A549 (cell line): ENCODE data around the gene PTPRN2.

Experiments
- CHD4 ChIP-seq: fragments of 200-600 bp; sonication (generic); IDR thresholded peaks from 2 replicates; pipeline ENCODE4 v1.6.1; 2016; ENCODE audit warnings: antibody characterized with exemption, mild to moderate bottlenecking, borderline replicate concordance
- GATA3 ChIP-seq: IDR thresholded peaks from 2 replicates; pipeline ENCODE4 v1.6.1; 2012; ENCODE audit warnings: borderline replicate concordance
- HOXB13 ChIP-seq: fragments of 250-450 bp; sonication (Bioruptor Pico); IDR thresholded peaks from 2 replicates; pipeline ENCODE4 v1.5.0; 2020; ENCODE audit warnings: low read depth, mild to moderate bottlenecking, moderate library complexity
- POLR2A ChIP-seq: IDR thresholded peaks from 2 replicates; pipeline ENCODE4 v1.6.1; 2012; ENCODE audit warnings: mild to moderate bottlenecking, low read length
- POLR2AphosphoS2 ChIP-seq: conservative IDR thresholded peaks from 2 replicates; pipeline ENCODE4 v1.6.1; 2012; ENCODE audit warnings: low read length, improper control_type of control experiment, inconsistent platforms
- RAD21 ChIP-seq, 2 experiments: fragments of >200 bp in 1 of 2; sonication (Bioruptor Twin) in 1 of 2; formaldehyde crosslinking in 1 of 2; IDR thresholded peaks in 1 of 2; conservative IDR thresholded peaks in 1 of 2; 2 replicates in 1 of 2; 3 replicates in 1 of 2; pipeline ENCODE4 v1.6.1; 2012 to 2018; ENCODE audit warnings: inconsistent platforms in 1 of 2
- RNF2 ChIP-seq: fragments of 200-600 bp; sonication (generic); IDR thresholded peaks from 2 replicates; pipeline ENCODE4 v1.6.1; 2016; ENCODE audit warnings: low read depth, mild to moderate bottlenecking, antibody characterized with exemption, moderate library complexity, borderline replicate concordance
- SMC3 ChIP-seq: fragments of >200 bp; sonication (Bioruptor Twin); formaldehyde crosslinking; IDR thresholded peaks from 3 replicates; pipeline ENCODE4 v1.6.1; 2018; ENCODE audit warnings: inconsistent platforms
- TP53 ChIP-seq: fragments of 250-450 bp; sonication (Bioruptor Pico); IDR thresholded peaks from 2 replicates; pipeline ENCODE4 v1.5.0; 2021; ENCODE audit warnings: mild to moderate bottlenecking, moderate library complexity
- TF ChIP-seq, protein P1 (sequence below): IDR thresholded peaks from 2 replicates; pipeline ENCODE4 v1.6.1; 2012
- TF ChIP-seq, protein P2 (sequence below): fragments of 200-600 bp; sonication (generic); IDR thresholded peaks from 2 replicates; pipeline ENCODE4 v1.6.1; 2016; ENCODE audit warnings: antibody characterized with exemption, mild to moderate bottlenecking, moderate library complexity
- TF ChIP-seq, protein P3 (sequence below): fragments of >200 bp; sonication (Bioruptor Twin); formaldehyde crosslinking; IDR thresholded peaks from 3 replicates; pipeline ENCODE4 v1.5.1; 2016
- TF ChIP-seq, protein P4 (sequence below): fragments of 450-650 bp; IDR thresholded peaks from 2 replicates; pipeline ENCODE4 v1.6.1; 2014; ENCODE audit warnings: antibody characterized with exemption

DNA sequence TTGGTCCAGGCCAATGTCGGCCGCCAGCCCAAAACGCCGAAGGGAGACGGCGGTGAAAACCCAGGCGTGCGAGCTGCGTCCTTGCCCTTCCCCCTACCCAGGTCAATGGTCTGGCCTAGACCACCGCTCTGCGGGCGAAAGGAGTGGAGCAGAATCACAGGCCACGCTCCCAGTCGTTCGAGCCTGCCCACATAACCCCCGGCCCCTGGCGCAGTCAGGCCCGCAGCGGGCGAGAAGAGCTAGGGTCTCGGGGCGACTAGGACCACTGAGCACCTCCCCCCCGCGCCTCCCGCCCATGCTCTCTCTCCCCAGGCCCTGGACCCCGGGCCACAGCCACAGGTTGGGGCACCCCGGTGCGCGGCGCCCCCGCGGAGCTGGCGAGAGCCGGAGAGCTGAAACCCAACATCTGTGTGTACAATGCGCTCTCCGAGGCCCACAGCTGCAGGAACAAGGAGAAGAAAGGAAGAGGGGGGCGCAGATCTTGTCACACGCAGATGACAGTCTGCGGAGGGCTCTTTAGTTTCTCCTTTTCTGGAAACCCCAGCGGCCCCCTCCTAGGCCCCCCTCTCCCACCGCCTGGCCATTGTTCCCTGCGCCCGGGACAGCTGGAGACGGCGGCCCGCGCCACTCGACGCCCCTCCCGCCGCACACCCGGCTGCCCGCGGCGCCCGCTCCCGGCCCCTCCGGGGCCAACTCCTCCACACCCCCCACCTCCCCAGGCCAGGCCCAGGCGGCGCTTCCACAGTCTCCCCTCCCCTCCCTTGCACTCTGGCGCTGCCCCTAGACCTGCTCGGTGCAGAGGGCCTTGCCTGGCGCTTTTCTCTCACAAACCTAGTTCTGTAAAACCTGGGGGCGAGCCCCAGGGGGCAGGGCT, 895.8 kb downstream of the PTPRN2 start:
- TF ChIP-seq, protein P1, sequence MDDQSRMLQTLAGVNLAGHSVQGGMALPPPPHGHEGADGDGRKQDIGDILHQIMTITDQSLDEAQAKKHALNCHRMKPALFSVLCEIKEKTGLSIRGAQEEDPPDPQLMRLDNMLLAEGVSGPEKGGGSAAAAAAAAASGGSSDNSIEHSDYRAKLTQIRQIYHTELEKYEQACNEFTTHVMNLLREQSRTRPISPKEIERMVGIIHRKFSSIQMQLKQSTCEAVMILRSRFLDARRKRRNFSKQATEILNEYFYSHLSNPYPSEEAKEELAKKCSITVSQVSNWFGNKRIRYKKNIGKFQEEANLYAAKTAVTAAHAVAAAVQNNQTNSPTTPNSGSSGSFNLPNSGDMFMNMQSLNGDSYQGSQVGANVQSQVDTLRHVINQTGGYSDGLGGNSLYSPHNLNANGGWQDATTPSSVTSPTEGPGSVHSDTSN, result no peak
- TF ChIP-seq POLR2A, result no peak
- no peak for TF ChIP-seq GATA3
- no peak for TF ChIP-seq RNF2
- TF ChIP-seq, protein P2, sequence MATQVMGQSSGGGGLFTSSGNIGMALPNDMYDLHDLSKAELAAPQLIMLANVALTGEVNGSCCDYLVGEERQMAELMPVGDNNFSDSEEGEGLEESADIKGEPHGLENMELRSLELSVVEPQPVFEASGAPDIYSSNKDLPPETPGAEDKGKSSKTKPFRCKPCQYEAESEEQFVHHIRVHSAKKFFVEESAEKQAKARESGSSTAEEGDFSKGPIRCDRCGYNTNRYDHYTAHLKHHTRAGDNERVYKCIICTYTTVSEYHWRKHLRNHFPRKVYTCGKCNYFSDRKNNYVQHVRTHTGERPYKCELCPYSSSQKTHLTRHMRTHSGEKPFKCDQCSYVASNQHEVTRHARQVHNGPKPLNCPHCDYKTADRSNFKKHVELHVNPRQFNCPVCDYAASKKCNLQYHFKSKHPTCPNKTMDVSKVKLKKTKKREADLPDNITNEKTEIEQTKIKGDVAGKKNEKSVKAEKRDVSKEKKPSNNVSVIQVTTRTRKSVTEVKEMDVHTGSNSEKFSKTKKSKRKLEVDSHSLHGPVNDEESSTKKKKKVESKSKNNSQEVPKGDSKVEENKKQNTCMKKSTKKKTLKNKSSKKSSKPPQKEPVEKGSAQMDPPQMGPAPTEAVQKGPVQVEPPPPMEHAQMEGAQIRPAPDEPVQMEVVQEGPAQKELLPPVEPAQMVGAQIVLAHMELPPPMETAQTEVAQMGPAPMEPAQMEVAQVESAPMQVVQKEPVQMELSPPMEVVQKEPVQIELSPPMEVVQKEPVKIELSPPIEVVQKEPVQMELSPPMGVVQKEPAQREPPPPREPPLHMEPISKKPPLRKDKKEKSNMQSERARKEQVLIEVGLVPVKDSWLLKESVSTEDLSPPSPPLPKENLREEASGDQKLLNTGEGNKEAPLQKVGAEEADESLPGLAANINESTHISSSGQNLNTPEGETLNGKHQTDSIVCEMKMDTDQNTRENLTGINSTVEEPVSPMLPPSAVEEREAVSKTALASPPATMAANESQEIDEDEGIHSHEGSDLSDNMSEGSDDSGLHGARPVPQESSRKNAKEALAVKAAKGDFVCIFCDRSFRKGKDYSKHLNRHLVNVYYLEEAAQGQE, result no peak
- no peak for TF ChIP-seq TP53 (CRISPR knock-in tag)
- no peak for TF ChIP-seq SMC3
- TF ChIP-seq HOXB13 (CRISPR knock-in tag), result no peak
- TF ChIP-seq, protein P3, sequence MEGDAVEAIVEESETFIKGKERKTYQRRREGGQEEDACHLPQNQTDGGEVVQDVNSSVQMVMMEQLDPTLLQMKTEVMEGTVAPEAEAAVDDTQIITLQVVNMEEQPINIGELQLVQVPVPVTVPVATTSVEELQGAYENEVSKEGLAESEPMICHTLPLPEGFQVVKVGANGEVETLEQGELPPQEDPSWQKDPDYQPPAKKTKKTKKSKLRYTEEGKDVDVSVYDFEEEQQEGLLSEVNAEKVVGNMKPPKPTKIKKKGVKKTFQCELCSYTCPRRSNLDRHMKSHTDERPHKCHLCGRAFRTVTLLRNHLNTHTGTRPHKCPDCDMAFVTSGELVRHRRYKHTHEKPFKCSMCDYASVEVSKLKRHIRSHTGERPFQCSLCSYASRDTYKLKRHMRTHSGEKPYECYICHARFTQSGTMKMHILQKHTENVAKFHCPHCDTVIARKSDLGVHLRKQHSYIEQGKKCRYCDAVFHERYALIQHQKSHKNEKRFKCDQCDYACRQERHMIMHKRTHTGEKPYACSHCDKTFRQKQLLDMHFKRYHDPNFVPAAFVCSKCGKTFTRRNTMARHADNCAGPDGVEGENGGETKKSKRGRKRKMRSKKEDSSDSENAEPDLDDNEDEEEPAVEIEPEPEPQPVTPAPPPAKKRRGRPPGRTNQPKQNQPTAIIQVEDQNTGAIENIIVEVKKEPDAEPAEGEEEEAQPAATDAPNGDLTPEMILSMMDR, result no peak
- no peak for TF ChIP-seq RAD21 (conservative IDR thresholded peaks at IDR 0.05 in 1 of 2, IDR thresholded peaks at IDR 0.05 in 1 of 2)
- TF ChIP-seq, protein P4, sequence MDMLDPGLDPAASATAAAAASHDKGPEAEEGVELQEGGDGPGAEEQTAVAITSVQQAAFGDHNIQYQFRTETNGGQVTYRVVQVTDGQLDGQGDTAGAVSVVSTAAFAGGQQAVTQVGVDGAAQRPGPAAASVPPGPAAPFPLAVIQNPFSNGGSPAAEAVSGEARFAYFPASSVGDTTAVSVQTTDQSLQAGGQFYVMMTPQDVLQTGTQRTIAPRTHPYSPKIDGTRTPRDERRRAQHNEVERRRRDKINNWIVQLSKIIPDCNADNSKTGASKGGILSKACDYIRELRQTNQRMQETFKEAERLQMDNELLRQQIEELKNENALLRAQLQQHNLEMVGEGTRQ, result no peak
- TF ChIP-seq POLR2AphosphoS2, result no peak
- TF ChIP-seq CHD4, result no peak
